Measurements from ENCODE around the gene ZBTB20.

The ZBTB20 gene

DNA sequence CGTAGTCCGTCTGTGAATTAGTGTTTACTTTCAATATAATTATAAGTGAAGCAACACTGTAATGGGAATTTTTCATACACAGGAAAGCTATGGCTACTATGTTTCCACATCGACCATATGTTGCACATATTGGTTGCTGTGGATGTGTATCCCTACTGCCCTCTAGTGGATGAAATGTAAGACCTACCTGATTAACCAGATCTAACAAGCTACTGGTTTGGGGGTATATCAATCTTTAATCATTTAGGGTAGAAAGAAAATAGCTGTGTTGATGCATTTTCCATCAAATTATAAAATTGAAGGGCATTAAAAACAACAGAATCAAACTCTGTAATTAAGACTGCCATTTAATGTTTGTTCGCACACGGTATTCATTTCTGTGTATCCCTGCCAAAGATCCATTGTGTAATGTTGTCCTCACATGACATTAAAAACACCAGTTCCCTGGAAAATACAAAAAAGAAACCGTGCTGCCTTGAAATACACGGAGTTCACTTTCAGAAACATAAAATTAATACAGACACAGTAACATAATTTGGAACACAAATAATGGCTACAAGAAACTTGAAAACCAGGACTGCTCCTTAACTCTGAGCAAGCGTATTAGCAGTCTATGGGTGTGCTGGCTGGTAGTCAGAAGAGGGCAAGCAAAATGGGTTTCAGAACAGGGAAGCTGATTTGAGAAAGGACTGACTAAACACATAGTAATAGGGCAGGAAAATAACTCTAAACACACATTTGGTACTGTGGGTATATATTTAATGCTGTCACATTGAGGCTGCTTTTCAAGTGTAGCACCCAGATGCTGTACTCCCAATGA is 728.2 kb downstream of the ZBTB20 start:
- TF ChIP-seq ZNF274 (IDR thresholded peaks at IDR 0.05; ENCODE audit: low read depth, low read length), result no peak
- no peak overlapping the region for H3K4me3 ChIP-seq (ENCODE audit: low read length)

DNA sequence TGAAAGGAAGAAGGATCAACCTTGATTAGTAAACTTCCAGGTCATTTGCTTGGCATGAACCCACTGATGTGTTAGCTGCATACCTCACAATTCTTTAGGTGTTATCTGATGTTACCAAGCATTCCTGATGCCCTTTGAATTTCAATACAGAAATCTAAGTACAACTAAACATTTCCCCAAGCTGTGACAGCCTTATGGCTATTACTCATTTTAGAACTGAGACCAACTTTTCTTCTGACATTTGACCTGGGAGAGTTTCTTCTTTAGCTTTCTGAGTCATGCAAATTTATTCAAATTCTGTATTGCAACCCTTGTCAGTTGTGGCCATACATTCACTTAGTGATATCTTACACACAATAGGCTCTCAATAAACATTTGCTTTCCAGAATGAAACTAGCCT is 729.0 kb downstream of the ZBTB20 start:
- H3K4me3 ChIP-seq (ENCODE audit: low read length), result no peak overlapping the region

DNA sequence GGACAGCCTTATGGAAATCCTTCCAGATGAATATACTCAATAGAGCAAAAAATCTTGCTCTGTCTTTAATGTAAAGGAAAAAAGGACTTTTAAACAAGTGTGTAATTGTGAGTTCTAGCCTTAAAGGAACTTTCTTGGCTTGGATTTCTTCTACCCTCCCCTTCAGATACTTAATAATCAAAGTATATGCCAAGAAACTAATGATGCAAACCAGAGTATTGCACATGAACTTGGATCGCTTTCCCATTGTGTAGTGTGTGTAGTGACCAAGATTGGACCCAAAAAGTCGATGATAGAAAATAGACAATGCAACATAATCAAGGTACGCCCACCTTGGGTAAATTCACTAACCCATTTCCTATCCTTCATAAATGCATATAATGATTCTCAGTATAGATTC is 729.4 kb downstream of the ZBTB20 start:
- H3K4me3 ChIP-seq (ENCODE audit: low read length), result no peak overlapping the region
- TF ChIP-seq ZNF274 (IDR thresholded peaks at IDR 0.05; ENCODE audit: low read depth, low read length), result no peak

More for the DNA sequence above, 729.0 kb downstream of the ZBTB20 start:
- TF ChIP-seq ZNF274 (IDR thresholded peaks at IDR 0.05; ENCODE audit: low read depth, low read length), result no peak

DNA sequence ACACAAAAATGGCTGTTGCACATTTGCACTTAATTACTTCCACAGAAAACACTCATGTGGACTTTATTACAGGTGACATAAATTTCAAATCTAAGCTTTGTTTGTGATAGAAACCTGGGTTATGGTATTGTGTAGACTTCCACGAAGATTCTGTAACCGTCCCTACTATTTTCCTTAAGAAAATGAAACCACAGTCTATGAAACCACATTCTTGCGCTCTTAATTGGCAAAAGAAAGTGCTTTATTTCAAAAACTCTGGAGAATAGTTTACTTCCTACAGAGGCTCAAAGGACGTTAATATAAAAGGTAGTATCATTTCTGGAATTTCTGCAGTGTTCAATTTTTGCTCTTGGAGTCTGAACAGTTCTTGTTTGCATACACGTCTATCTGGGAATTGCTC is 729.8 kb downstream of the ZBTB20 start:
- no peak for TF ChIP-seq ZNF274 (IDR thresholded peaks at IDR 0.05; ENCODE audit: low read depth, low read length)
- no peak overlapping the region for H3K4me3 ChIP-seq (ENCODE audit: low read length)

DNA sequence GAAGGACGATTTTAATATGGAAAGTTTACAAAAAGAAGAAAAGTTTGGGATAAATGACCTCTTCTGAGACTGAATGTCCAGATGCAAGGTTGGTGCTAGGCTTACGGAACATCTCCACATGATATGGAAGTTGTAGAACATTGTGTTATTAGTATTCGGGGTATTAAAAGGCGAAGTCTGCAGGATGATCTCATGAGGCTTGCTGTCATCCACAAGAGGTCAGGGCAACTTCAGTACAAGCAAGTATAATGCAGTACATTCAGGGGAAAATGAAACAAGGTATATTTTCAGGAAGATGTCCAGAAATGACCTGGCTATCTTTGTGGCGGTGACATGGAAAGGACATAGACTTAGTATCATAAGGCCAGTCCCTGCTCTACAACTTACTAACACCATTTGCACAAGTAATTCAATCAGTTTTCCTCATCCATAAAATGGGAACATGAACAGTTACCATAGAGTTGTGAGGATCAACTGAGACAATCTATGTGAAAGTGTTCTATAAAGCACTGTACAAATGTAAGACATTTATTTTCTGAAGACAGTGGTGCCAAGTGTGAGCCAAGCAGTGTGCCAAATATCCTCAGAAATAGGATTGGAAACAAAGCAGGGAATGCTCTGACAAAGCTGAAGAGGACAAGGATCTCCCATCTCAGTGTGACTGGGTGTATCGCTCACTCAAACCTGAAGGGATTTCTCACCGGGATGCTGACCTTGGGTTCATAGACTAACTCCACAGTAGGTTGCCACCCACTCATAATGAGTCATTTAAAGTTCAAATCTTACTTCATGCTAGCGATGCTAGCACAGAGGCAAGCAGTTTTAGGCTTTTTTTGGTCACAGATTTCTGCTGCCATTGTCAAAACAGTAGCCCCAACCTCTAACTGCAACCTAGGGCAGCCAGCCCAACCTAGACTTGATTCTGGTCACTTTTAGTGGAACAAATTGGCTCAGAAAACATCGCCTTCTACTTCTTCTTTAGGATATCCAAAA is 735.0 kb downstream of the ZBTB20 start:
- TF ChIP-seq ZNF274 (IDR thresholded peaks at IDR 0.05; ENCODE audit: low read depth, low read length), result no peak
- no peak overlapping the region for H3K4me3 ChIP-seq (ENCODE audit: low read length)

DNA sequence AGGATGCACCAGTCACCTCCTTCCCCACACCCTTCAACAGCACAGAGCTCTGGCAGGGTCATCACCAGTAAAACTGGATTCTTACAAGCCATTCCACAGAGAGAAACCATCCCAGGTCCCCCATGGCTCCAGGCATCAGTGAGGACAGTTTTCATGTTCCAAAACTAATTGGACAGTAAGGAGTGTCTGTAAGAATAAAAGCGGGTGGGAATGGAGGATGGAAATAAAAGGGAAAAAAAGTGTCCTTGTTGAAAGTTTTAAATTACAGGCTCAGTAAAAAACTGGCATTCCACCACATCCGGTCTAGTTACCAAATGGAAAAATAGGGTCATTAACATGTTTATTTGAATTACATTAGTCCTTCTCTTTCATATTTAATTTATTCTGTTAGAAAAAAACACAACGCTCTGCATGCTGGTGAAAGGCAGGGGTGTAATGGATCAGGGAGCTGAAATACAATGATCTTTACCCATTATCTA is 735.9 kb downstream of the ZBTB20 start:
- H3K4me3 ChIP-seq (ENCODE audit: low read length), result no peak overlapping the region
- TF ChIP-seq ZNF274 (IDR thresholded peaks at IDR 0.05; ENCODE audit: low read depth, low read length), result no peak

DNA sequence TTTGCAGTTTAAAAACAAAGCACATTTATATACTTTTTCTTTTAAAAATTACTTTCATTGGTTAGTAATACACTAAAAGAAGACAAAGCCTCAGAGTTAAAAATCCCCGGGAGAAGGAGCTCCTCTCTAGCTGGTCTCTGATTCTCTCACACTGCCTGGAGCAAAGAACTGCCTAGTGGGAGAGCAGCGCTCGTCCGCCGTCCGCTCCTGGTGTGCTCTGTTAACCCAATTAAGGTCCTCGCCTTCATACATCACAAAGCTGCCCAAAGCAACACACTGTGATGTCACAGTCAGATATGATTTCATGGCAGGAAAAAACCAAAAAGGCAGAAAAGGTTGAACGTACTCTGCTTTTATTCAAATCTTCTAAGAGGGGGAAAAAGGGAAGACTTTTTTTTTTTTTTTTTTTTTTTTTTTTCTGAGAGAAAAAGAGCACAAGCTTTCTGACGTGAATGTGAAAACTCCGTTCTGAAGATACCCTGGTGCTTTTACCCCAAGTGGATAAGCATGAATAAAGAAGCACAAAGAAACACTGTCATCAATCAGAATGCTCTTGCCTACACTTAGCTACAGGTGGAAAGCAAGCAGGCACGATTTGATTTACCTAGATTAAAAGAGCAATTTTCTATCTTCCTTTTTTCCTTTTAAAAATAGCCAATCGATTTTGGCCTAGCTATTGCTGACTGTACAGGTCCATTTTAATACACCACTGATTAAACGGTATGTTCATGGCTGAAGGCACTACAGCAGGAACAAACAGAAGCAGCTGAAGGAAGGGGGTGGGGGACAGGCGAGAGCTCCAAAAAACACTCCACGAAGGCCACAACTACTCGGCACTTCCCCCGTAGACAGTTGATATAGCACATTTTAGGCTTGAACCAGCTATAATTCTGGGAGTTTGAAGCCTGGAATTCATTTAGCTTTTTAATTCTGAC is 738.1 kb downstream of the ZBTB20 start:
- TF ChIP-seq ZNF274 (IDR thresholded peaks at IDR 0.05; ENCODE audit: low read depth, low read length), result no peak
- H3K4me3 ChIP-seq (ENCODE audit: low read length), result no peak overlapping the region

DNA sequence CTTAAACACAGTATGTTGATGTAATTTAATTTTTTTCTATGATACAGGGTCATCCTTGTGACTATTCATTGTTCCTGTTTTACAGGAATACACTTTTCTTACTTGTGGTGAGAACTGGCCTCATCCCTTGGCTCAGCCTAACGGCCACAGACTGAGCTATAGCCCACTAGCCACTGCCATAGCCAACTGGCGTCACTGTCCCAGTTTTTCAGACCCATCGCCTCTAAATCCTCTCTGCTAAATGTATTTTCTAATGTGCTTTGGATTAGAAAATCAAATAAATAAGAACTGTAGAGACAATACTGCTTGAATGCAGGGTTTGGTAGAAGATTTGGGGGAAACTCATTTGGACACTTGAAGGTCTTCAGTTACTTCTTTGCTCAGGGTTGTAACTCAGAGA is 740.2 kb downstream of the ZBTB20 start:
- no peak overlapping the region for H3K4me3 ChIP-seq (ENCODE audit: low read length)
- no peak for TF ChIP-seq ZNF274 (IDR thresholded peaks at IDR 0.05; ENCODE audit: low read depth, low read length)

DNA sequence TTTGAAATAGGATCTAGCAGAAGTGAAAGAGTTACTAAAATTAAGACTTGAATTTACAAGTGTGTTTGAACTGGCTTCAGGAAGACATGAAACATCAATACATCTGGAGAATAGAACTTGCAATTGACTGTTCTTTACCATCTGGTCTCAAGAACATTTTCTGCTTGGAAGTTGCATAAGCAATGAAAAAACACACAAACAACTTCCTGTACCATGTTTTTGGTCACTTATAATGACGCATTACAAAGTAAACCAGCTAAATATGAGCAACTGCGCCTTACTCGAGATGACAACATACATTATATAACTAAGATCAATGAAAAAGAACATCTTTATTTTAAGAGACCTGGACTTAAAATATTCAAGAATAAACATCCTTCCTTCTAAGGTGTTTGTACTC is 740.8 kb downstream of the ZBTB20 start:
- no peak overlapping the region for H3K4me3 ChIP-seq (ENCODE audit: low read length)
- no peak for TF ChIP-seq ZNF274 (IDR thresholded peaks at IDR 0.05; ENCODE audit: low read depth, low read length)

DNA sequence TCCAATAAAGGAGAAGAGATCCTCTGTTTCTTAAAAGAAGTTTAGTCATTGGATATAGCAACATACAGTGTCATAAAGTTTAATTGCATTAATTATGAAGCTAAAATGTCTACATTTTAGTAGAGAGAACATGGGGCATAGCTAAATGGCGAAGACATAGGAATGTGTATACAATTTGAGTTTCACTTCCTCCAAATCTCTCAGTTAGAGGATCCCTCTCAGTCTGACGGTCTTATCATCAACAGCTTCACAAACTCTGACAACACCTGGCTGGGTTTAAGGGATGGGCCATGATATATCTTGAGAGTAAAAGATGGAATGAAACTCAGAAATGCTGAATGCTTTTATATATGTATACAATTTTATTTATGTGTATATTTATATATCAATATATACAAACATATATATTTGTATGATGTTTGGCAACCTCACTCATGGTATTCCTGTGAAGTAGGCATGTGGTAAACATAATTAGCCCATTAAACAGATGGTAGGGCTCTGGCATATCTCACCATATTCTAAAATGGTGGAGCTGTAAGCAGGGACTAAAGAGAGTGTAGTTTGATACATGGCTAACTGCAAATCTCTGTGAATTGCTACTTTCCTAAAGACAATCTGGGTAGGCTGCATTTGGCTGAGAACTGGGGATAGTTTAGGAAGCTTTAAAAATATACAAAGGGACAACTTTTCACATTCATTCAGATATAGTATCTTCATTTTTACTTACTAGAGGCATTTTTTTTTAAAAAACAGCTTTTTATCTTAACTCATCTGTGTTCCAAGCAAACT is 741.7 kb downstream of the ZBTB20 start:
- no peak overlapping the region for H3K4me3 ChIP-seq (ENCODE audit: low read length)
- TF ChIP-seq ZNF274 (IDR thresholded peaks at IDR 0.05; ENCODE audit: low read depth, low read length), result no peak

DNA sequence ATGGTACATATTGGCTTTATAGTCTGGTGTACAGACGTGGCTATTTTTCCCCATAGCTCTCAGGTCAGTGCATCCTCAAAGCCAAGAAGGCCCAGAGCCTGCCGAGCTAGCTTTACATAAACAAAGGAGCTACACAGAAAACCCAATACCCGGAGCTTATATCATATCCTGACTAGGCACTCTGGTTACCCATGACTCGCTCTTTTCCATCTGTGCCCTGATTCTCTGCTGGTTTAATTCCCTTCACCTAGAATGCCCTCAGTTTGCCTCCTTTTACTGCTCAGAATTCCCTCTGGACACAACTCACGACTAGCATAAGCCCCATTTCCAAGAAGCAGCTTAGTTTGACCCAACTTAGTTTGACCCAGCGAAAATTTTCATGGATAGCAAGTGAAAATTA is 742.5 kb downstream of the ZBTB20 start:
- TF ChIP-seq ZNF274 (IDR thresholded peaks at IDR 0.05; ENCODE audit: low read depth, low read length), result no peak
- no peak overlapping the region for H3K4me3 ChIP-seq (ENCODE audit: low read length)

DNA sequence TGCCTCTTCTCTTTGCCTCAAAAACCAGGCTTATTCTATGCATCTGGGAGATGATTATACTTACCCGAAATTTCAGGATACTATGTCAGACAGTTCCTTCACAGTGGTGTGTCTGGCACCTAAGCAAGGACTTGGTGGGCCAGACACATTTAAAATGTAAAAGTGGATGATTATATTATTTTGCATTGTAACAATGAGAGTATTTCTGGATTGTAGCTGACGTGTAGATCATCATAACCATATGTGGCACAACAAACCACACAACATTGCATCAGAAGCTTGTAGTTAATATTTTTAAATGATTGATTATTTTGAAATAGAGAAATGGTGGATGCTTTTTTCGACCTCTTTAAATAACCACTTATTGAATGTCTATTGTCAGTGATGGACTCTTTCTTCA is 744.2 kb downstream of the ZBTB20 start:
- TF ChIP-seq ZNF274 (IDR thresholded peaks at IDR 0.05; ENCODE audit: low read depth, low read length), result no peak
- no peak overlapping the region for H3K4me3 ChIP-seq (ENCODE audit: low read length)

DNA sequence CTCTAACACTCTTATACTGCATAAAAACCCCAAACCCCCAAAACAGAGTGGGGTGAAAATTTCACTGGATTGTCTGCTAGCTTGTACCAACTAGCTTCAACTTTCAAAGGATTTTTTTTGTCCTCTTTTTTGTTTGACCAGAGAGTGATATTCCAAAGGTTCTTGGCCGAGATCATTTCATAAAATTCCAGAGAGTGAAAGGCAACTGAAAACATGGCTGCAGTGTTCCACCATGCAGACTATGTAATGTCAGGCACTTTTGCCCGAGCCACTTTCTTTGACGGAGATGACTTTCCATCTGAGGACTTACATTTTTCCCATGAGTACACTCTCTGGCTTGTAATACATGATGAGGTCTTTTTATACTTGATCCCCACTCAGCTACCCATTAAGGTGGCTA is 745.7 kb downstream of the ZBTB20 start:
- no peak for TF ChIP-seq ZNF274 (IDR thresholded peaks at IDR 0.05; ENCODE audit: low read depth, low read length)
- H3K4me3 ChIP-seq (ENCODE audit: low read length), result no peak overlapping the region

Data from GM08714 (cell line).